HepG2 (cell line): ENCODE measurements around the gene MCC. TPM values are rescaled to one million over a fixed set of nuclear protein-coding genes. Genes with fewer than 3 reads are reported as not detected.

Source experiments
- ATAC-seq: fragments of 200-7000 bp; cut with Tn5 transposase; 3 replicates; pipeline ENCODE4 v1.9.1; 2020; ENCODE audit warnings: mild to moderate bottlenecking, moderate library complexity
- BruUV-seq: library from RNA; stranded (reverse); fragments of 400-500 nt; replicated peaks from 2 replicates; lab custom pipeline; 2021; lab: Mats Ljungman, UMichigan
- CTCF ChIA-PET: fragments of 300-600 bp; formaldehyde crosslinking; extraction: SDS; loops from one replicate; lab custom pipeline; 2021; ENCODE audit warnings: low total read pairs, inconsistent platforms, low intra/inter-chr PET ratio; lab: Yijun Ruan, JAX
- POLR2A ChIA-PET: fragments of 350-600 bp; sonication (Branson Sonifier 250); formaldehyde crosslinking; loops from one replicate; lab custom pipeline; 2020; ENCODE audit warnings: antibody characterized with exemption, inconsistent platforms; lab: Yijun Ruan, JAX
- DNase-seq: peaks from one replicate; pipeline ENCODE4 v3.0.0-alpha.2; 2015; ENCODE audit warnings: low spot score
- FAIRE-seq: peaks from 3 replicates; lab custom pipeline; 2011; peaks lifted over from hg19 to GRCh38; lab: Jason Lieb, UNC
- H2AFZ ChIP-seq: one replicate; pipeline ENCODE4 v1.6.1; 2011; ENCODE audit warnings: low read length, inconsistent platforms
- H3K27ac ChIP-seq: fragments of 300-600 bp; 3 replicates; pipeline ENCODE4 v1.8.0; 2011; ENCODE audit warnings: mixed run types, mild to moderate bottlenecking, mixed read lengths, low read length, inconsistent platforms; ENCODE audit not compliant: insufficient read depth; ENCODE audit errors: extremely low read length
- H3K27me3 ChIP-seq, 2 experiments: fragments of 200-600 bp in 1 of 2; 2 replicates in 1 of 2; 3 replicates in 1 of 2; pipeline versions ENCODE4 v1.6.0 to v1.8.0; 2011; ENCODE audit warnings: low read length in 2 of 2, mild to moderate bottlenecking in 2 of 2, moderate library complexity in 2 of 2, inconsistent platforms in 1 of 2; ENCODE audit not compliant: insufficient read depth in 2 of 2, control insufficient read depth in 1 of 2
- H3K36me3 ChIP-seq, 2 experiments: fragments of 200-600 bp in 1 of 2; replicated peaks in 1 of 2; 2 replicates in 1 of 2; 3 replicates in 1 of 2; pipeline versions ENCODE4 v1.5.1 to v1.8.0; 2011; ENCODE audit warnings: low read length in 2 of 2, inconsistent platforms in 1 of 2; ENCODE audit not compliant: insufficient read depth in 2 of 2, control insufficient read depth in 1 of 2
- H3K4me1 ChIP-seq: 2 replicates; pipeline ENCODE4 v1.5.1; 2012; ENCODE audit warnings: low read length, inconsistent platforms; ENCODE audit not compliant: insufficient read depth
- H3K4me2 ChIP-seq: 2 replicates; pipeline ENCODE4 v1.6.0; 2011; ENCODE audit warnings: low read depth, low read length, inconsistent platforms
- H3K4me3 ChIP-seq, 3 experiments: fragments of 200-600 bp in 1 of 3; sonication (generic), shearing (Covaris generic) in 1 of 3; replicated peaks in 1 of 3; 2 replicates each; pipeline ENCODE4 v1.5.1; 2011 to 2016; ENCODE audit warnings: low read length in 3 of 3, inconsistent platforms in 2 of 3, low read depth in 2 of 3, mild to moderate bottlenecking in 2 of 3, control low read depth in 1 of 3, mixed read lengths in 1 of 3; ENCODE audit not compliant: insufficient read depth in 1 of 3
- H3K79me2 ChIP-seq: one replicate; pipeline ENCODE4 v1.6.1; 2011; ENCODE audit warnings: low read length, inconsistent platforms; ENCODE audit not compliant: insufficient read depth
- H3K9ac ChIP-seq: 2 replicates; pipeline ENCODE4 v1.6.0; 2011; ENCODE audit warnings: mild to moderate bottlenecking, low read depth, low read length, inconsistent platforms; ENCODE audit not compliant: insufficient read depth
- H3K9me3 ChIP-seq: 2 replicates; pipeline ENCODE4 v1.5.1; 2012; ENCODE audit warnings: mild to moderate bottlenecking, low read length
- H4K20me1 ChIP-seq: 2 replicates; pipeline ENCODE4 v1.6.0; 2011; ENCODE audit warnings: inconsistent platforms, mild to moderate bottlenecking, low read length, moderate library complexity; ENCODE audit not compliant: insufficient read depth
- ARHGAP35 ChIP-seq: sonication (generic); formaldehyde crosslinking; IDR thresholded peaks from 2 replicates; pipeline ENCODE4 v1.9.0; 2022; ENCODE audit warnings: mild to moderate bottlenecking, inconsistent platforms, moderate library complexity, missing genetic modification reagents, borderline replicate concordance
- HMG20B ChIP-seq: conservative IDR thresholded peaks from 2 replicates; pipeline ENCODE4 v1.6.1; 2016; ENCODE audit warnings: missing genetic modification reagents, missing compliant biosample characterization
- HOXA7 ChIP-seq: sonication (generic); formaldehyde crosslinking; IDR thresholded peaks from 2 replicates; pipeline ENCODE4 v1.8.1; 2022; ENCODE audit warnings: mild to moderate bottlenecking, missing genetic modification reagents, moderate library complexity
- HOXA9 ChIP-seq: sonication (generic); formaldehyde crosslinking; IDR thresholded peaks from 2 replicates; pipeline ENCODE4 v1.8.1; 2022; ENCODE audit warnings: missing genetic modification reagents, mild to moderate bottlenecking, moderate library complexity, borderline replicate concordance
- JUN ChIP-seq: sonication (generic); formaldehyde crosslinking; IDR thresholded peaks from 2 replicates; pipeline ENCODE4 v1.4.0; 2020; ENCODE audit warnings: mild to moderate bottlenecking, missing genetic modification reagents
- PRDM15 ChIP-seq: sonication (generic); formaldehyde crosslinking; IDR thresholded peaks from 2 replicates; pipeline ENCODE4 v1.4.0; 2020; ENCODE audit warnings: missing genetic modification reagents
- RORA ChIP-seq: sonication (generic); formaldehyde crosslinking; IDR thresholded peaks from 2 replicates; pipeline ENCODE4 v1.5.0; 2020; ENCODE audit warnings: mild to moderate bottlenecking, missing genetic modification reagents, moderate library complexity
- TFDP1 ChIP-seq: IDR thresholded peaks from 2 replicates; pipeline ENCODE4 v1.6.1; 2016; ENCODE audit warnings: missing compliant biosample characterization, missing genetic modification reagents, borderline replicate concordance
- ZBTB1 ChIP-seq: sonication (generic); formaldehyde crosslinking; IDR thresholded peaks from 2 replicates; pipeline ENCODE4 v1.4.0; 2020; ENCODE audit warnings: missing genetic modification reagents, borderline replicate concordance
- ZFAT ChIP-seq: sonication (generic); formaldehyde crosslinking; conservative IDR thresholded peaks from 2 replicates; pipeline ENCODE4 v1.8.1; 2023; ENCODE audit warnings: missing genetic modification reagents, inconsistent platforms
- ZNF468 ChIP-seq: sonication (generic); formaldehyde crosslinking; IDR thresholded peaks from 2 replicates; pipeline ENCODE4 v1.8.0; 2022; ENCODE audit warnings: mild to moderate bottlenecking, moderate library complexity, missing genetic modification reagents
- ZNF576 ChIP-seq: sonication (generic); formaldehyde crosslinking; IDR thresholded peaks from 2 replicates; pipeline ENCODE4 v1.4.0; 2020; ENCODE audit warnings: mild to moderate bottlenecking, missing genetic modification reagents
- ZXDC ChIP-seq: sonication (generic); formaldehyde crosslinking; IDR thresholded peaks from 2 replicates; pipeline ENCODE4 v1.5.0; 2020; ENCODE audit warnings: mild to moderate bottlenecking, missing genetic modification reagents
- WGBS: methylation state at CpG from one replicate; pipeline ENCODE4 v1.1.6; 2017; ENCODE audit warnings: low lambda C conversion rate; 5-methylcytosine and 5-hydroxymethylcytosine counted together
- in situ Hi-C: cut with HindIII; loops from 2 replicates; pipeline ENCODE4 v1.10.0; 2017; ENCODE audit warnings: low pct_unique_long_range_greater_than_20kb; ENCODE audit not compliant: extremely low pct_ligation_motif_present
- intact Hi-C: fragments of 100-400 bp; cut with micrococcal nuclease; formaldehyde crosslinking; loops from one replicate; pipeline ENCODE4 v1.10.0; 2022; ENCODE audit not compliant: unreplicated experiment
- polyA plus RNA-seq, 8 experiments: library from polyadenylated mRNA; depleted of rRNA in 3 of 8; stranded (reverse) in 7 of 8; unstranded in 1 of 8; fragments of >200 nt; fragmentation: Illumina TruSeq in 4 of 8; extraction: Trizol in 4 of 8; gene quantifications; 2 replicates each; pipeline versions ENCODE4 v1.2.1 to v1.2.3, GENCODE V29; 2011 to 2016; ENCODE audit warnings: low read depth in 4 of 8, missing spikeins in 1 of 8, mixed read lengths in 1 of 8; ENCODE audit not compliant: insufficient read depth in 1 of 8
- total RNA-seq, 5 experiments: library from RNA; depleted of rRNA; stranded (reverse); fragments of >200 nt; fragmentation: Illumina TruSeq; extraction: Trizol; gene quantifications; 2 replicates each; pipeline ENCODE4 v1.2.3, GENCODE V29; 2016; ENCODE audit warnings: low read depth in 1 of 5

Gene MCC
- total and polyA plus RNA-seq, 2 of the 13 experiments (the other 11 are each of a cell fraction or from before 2014, with no cell fraction given): 0.55 to 2.4 TPM

- ATAC-seq (no peak), FAIRE-seq (no peak), DNase-seq (no peak)
- CTCF ChIA-PET: no interaction called here
- Histone ChIP-seq H3K9ac (no peak overlapping the region), H3K9me3 (no peaks in the 10 kb centered on the region), H2AFZ (no peak overlapping the region), H3K27me3 (peaks cover 0 to 5% of the 10 kb centered on the region in 2 experiments; a peak in 3 of 5 replicates), H4K20me1 (no peaks in the 10 kb centered on the region), H3K4me2 (no peak overlapping the region), H3K79me2 (no peaks in the 10 kb centered on the region), H3K27ac (no peak overlapping the region), H3K36me3 (no peaks in the 10 kb centered on the region), H3K4me3 (no peak overlapping the region), H3K4me1 (no peaks in the 10 kb centered on the region)
- WGBS: 14% methylated on average over 2 of the region's 2 CpGs
- TF ChIP-seq ARHGAP35 (CRISPR knock-in tag) (no peak), HOXA7 (CRISPR knock-in tag) (no peak), PRDM15 (no peak), JUN (no peak), RORA (CRISPR knock-in tag) (no peak), ZFAT (no peak), HOXA9 (CRISPR knock-in tag) (no peak), ZNF468 (no peak), ZBTB1 (CRISPR knock-in tag) (no peak), ZXDC (CRISPR knock-in tag) (no peak), ZNF576 (no peak), HMG20B (CRISPR knock-in tag) (no peak), TFDP1 (CRISPR knock-in tag) (no peak)
- intact Hi-C loops (no loop called here), in situ Hi-C loops (no loop called here)
- BruUV-seq: no TSS peak
- POLR2A ChIA-PET: no interaction called here
These were observed 244.9 kb downstream of the MCC start for GRCh38 chr5:113243349-113243664.
